WTC11 (cell line): ENCODE results near the gene ADGRV1. TPM values are rescaled to one million over a fixed set of nuclear protein-coding genes. Genes with fewer than 3 reads are reported as not detected.
"Not testable (repeated sequence)": the region's sequence is repeated elsewhere in the genome, so short reads cannot be mapped to it uniquely, and the experiment has no call there.

Experiments used
- ATAC-seq: fragments of 200-7000 bp; cut with Tn5 transposase; 2 replicates; pipeline ENCODE4 v1.10.0; 2021; ENCODE audit warnings: mild to moderate bottlenecking, moderate library complexity
- CTCF ChIA-PET: fragments of 300-600 bp; sonication (Branson Sonifier 250); formaldehyde crosslinking; loops from one replicate; lab custom pipeline; 2021; ENCODE audit warnings: antibody characterized with exemption; lab: Charles Lee
- POLR2A ChIA-PET: fragments of 350-600 bp; sonication (Branson Sonifier 250); formaldehyde crosslinking; loops from one replicate; lab custom pipeline; 2021; ENCODE audit warnings: antibody characterized with exemption; lab: Charles Lee
- DNase-seq: peaks from one replicate; pipeline ENCODE4 v3.0.0; 2021; ENCODE audit warnings: low spot score
- H3K27ac Mint-ChIP-seq: 2 replicates; pipeline ENCODE4 v1.8.0; 2021; ENCODE audit warnings: mixed read lengths
- H3K27me3 Mint-ChIP-seq: 2 replicates; pipeline ENCODE4 v1.8.0; 2021; ENCODE audit warnings: low read depth, mild to moderate bottlenecking, moderate library complexity, mixed read lengths
- H3K36me3 Mint-ChIP-seq: 2 replicates; pipeline ENCODE4 v1.8.0; 2021; ENCODE audit warnings: mixed read lengths
- H3K4me1 Mint-ChIP-seq: 2 replicates; pipeline ENCODE4 v1.8.0; 2022; ENCODE audit warnings: mixed read lengths
- H3K4me3 Mint-ChIP-seq: 2 replicates; pipeline ENCODE4 v1.8.0; 2021; ENCODE audit warnings: mild to moderate bottlenecking, moderate library complexity, mixed read lengths
- H3K9me3 Mint-ChIP-seq: 2 replicates; pipeline ENCODE4 v1.8.0; 2021; ENCODE audit warnings: mixed read lengths
- ARID4B ChIP-seq: sonication (generic); formaldehyde crosslinking; IDR thresholded peaks from 2 replicates; pipeline ENCODE4 v1.8.0; 2023; ENCODE audit warnings: missing genetic modification reagents, mild to moderate bottlenecking, borderline replicate concordance
- E2F1 ChIP-seq: sonication (generic); formaldehyde crosslinking; IDR thresholded peaks from 2 replicates; pipeline ENCODE4 v1.8.0; 2022; ENCODE audit warnings: mild to moderate bottlenecking, missing genetic modification reagents
- HMGA2 ChIP-seq: fragments of 250-450 bp; sonication (Bioruptor Pico); IDR thresholded peaks from 2 replicates; pipeline ENCODE4 v1.4.0; 2021; ENCODE audit warnings: mild to moderate bottlenecking, moderate library complexity
- IRF1 ChIP-seq: sonication (generic); formaldehyde crosslinking; IDR thresholded peaks from 2 replicates; pipeline ENCODE4 v1.8.0; 2023; ENCODE audit warnings: missing genetic modification reagents
- MYBL2 ChIP-seq: sonication (generic); formaldehyde crosslinking; IDR thresholded peaks from 2 replicates; pipeline ENCODE4 v1.8.1; 2023; ENCODE audit warnings: mild to moderate bottlenecking, moderate library complexity, missing genetic modification reagents
- PRDM15 ChIP-seq: sonication (generic); formaldehyde crosslinking; IDR thresholded peaks from 2 replicates; pipeline ENCODE4 v1.8.0; 2022; ENCODE audit warnings: missing genetic modification reagents
- PREB ChIP-seq: sonication (generic); formaldehyde crosslinking; IDR thresholded peaks from 2 replicates; pipeline ENCODE4 v1.8.1; 2022; ENCODE audit warnings: mild to moderate bottlenecking, missing genetic modification reagents, moderate library complexity, borderline replicate concordance
- SP1 ChIP-seq: sonication (generic); formaldehyde crosslinking; conservative IDR thresholded peaks from 2 replicates; pipeline ENCODE4 v1.8.1; 2022; ENCODE audit warnings: missing genetic modification reagents
- USF1 ChIP-seq: sonication (generic); formaldehyde crosslinking; IDR thresholded peaks from 2 replicates; pipeline ENCODE4 v1.8.0; 2022; ENCODE audit warnings: mild to moderate bottlenecking, missing genetic modification reagents
- USF2 ChIP-seq: sonication (generic); formaldehyde crosslinking; IDR thresholded peaks from 2 replicates; pipeline ENCODE4 v1.8.1; 2023; ENCODE audit warnings: mild to moderate bottlenecking, missing genetic modification reagents, moderate library complexity
- ZBTB43 ChIP-seq: sonication (generic); formaldehyde crosslinking; IDR thresholded peaks from 2 replicates; pipeline ENCODE4 v1.8.1; 2023; ENCODE audit warnings: mild to moderate bottlenecking, missing genetic modification reagents
- ZNF121 ChIP-seq: sonication (generic); formaldehyde crosslinking; IDR thresholded peaks from 2 replicates; pipeline ENCODE4 v1.8.0; 2023; ENCODE audit warnings: missing genetic modification reagents
- ZNF219 ChIP-seq: sonication (generic); formaldehyde crosslinking; IDR thresholded peaks from 2 replicates; pipeline ENCODE4 v1.8.0; 2023; ENCODE audit warnings: missing genetic modification reagents, mild to moderate bottlenecking, borderline replicate concordance
- ZNF232 ChIP-seq: sonication (generic); formaldehyde crosslinking; IDR thresholded peaks from 2 replicates; pipeline ENCODE4 v1.8.0; 2022; ENCODE audit warnings: mild to moderate bottlenecking, missing genetic modification reagents
- ZNF281 ChIP-seq: sonication (generic); formaldehyde crosslinking; IDR thresholded peaks from 2 replicates; pipeline ENCODE4 v1.8.0; 2023; ENCODE audit warnings: mild to moderate bottlenecking, missing genetic modification reagents
- ZNF416 ChIP-seq: fragments of 250-450 bp; sonication (Bioruptor Pico); IDR thresholded peaks from 2 replicates; pipeline ENCODE4 v1.9.0; 2021; ENCODE audit warnings: mild to moderate bottlenecking, inconsistent platforms
- ZNF423 ChIP-seq: fragments of 250-450 bp; sonication (Bioruptor Pico); IDR thresholded peaks from 2 replicates; pipeline ENCODE4 v2.1.2; 2022; ENCODE audit warnings: mild to moderate bottlenecking, moderate library complexity
- total RNA-seq: library from RNA; stranded (reverse); gene quantifications from 3 replicates; pipeline ENCODE4 v1.2.3, GENCODE V29; 2021

The ADGRV1 gene
- total RNA-seq, 1 experiment from 2014 or later: 74.5 TPM

GRCh38 chr5:90767710-90768109, 209.1 kb downstream of the ADGRV1 start:
- no peaks in the 10 kb centered on the region for H3K27me3 Mint-ChIP-seq
- no peak overlapping the region for H3K27ac Mint-ChIP-seq
- peaks cover 5% of the 10 kb centered on the region for H3K9me3 Mint-ChIP-seq
- peaks cover 59% of the 10 kb centered on the region for H3K36me3 Mint-ChIP-seq
- DNase-seq: no peak
- H3K4me1 Mint-ChIP-seq: no peaks in the 10 kb centered on the region
- ChIA-PET CTCF (no interaction called here), POLR2A (no interaction called here)
- TF ChIP-seq USF2: no peak
- TF ChIP-seq MYBL2 (CRISPR knock-in tag): no peak
- no peak for TF ChIP-seq ARID4B (CRISPR knock-in tag)
- TF ChIP-seq ZNF423 (CRISPR knock-in tag): no peak
- TF ChIP-seq E2F1 (CRISPR knock-in tag): no peak
- no peak for TF ChIP-seq USF1
- TF ChIP-seq ZNF232 (CRISPR knock-in tag): no peak
- no peak for TF ChIP-seq ZNF281 (CRISPR knock-in tag)
- no peak for TF ChIP-seq IRF1 (CRISPR knock-in tag)
- TF ChIP-seq PREB (CRISPR knock-in tag): no peak
- no peak for TF ChIP-seq ZNF416 (CRISPR knock-in tag)
- TF ChIP-seq HMGA2 (CRISPR knock-in tag): no peak
- no peak for TF ChIP-seq ZNF219 (CRISPR knock-in tag)
- no peak for TF ChIP-seq ZBTB43 (CRISPR knock-in tag)
- TF ChIP-seq SP1 (CRISPR knock-in tag): no peak
- TF ChIP-seq PRDM15: no peak
- TF ChIP-seq ZNF121: no peak
- TF ChIP-seq, all 79 proteins: peak for 0
- ATAC-seq: no peak
- no peak overlapping the region for H3K4me3 Mint-ChIP-seq

- H3K4me3 Mint-ChIP-seq, DNase-seq, ATAC-seq, CTCF ChIA-PET, H3K27me3 Mint-ChIP-seq, H3K4me1 Mint-ChIP-seq, POLR2A ChIA-PET, H3K9me3 Mint-ChIP-seq: not testable (repeated sequence)
- Mint-ChIP-seq H3K27ac (peak overlapping the region; percentile 69; the same call in 1 of the 2 replicates), H3K36me3 (peaks cover 52% of the 10 kb centered on the region)
These were observed 211.5 kb downstream of the ADGRV1 start for GRCh38 chr5:90770006-90770541.
